OCI-LY3 (cell line): ENCODE results near the gene SEC24D.
A peak's percentile ranks its signal among the peaks of the same experiment; 100 is the strongest.

Experiments
- H2AFZ ChIP-seq: fragments of 200-600, 300-600 bp; shearing (Covaris generic); 2 replicates; pipeline ENCODE4 v1.6.0; 2014; ENCODE audit warnings: antibody characterized with exemption, low read depth, low read length
- H3K27ac ChIP-seq: fragments of 200-600, 300-600 bp; sonication (generic); 2 replicates; pipeline ENCODE4 v1.5.1; 2014; ENCODE audit warnings: mild to moderate bottlenecking, low read length, moderate library complexity, mixed read lengths
- H3K27me3 ChIP-seq: fragments of 200-600, 300-600 bp; sonication (generic); 2 replicates; pipeline ENCODE4 v1.6.1; 2014; ENCODE audit warnings: low read depth, low read length, mixed read lengths
- H3K36me3 ChIP-seq: fragments of 200-600, 300-600 bp; sonication (generic); replicated peaks from 2 replicates; pipeline ENCODE3; 2014; ENCODE audit warnings: low read depth, low read length, mixed read lengths
- H3K4me1 ChIP-seq: fragments of 300-600, 200-600 bp; sonication (generic); 2 replicates; pipeline ENCODE4 v1.6.1; 2014; ENCODE audit warnings: low read length, mixed read lengths
- H3K4me2 ChIP-seq: fragments of 200-600, 300-600 bp; sonication (generic); 2 replicates; pipeline ENCODE4 v1.6.1; 2014; ENCODE audit warnings: low read length, mixed read lengths
- H3K4me3 ChIP-seq: fragments of 300-600, 200-600 bp; sonication (generic); 2 replicates; pipeline ENCODE4 v1.5.1; 2014; ENCODE audit warnings: antibody characterized with exemption, mild to moderate bottlenecking, low read length, moderate library complexity
- H3K79me2 ChIP-seq: fragments of 300-600, 200-600 bp; shearing (Covaris generic); 2 replicates; pipeline ENCODE4 v1.6.1; 2014; ENCODE audit warnings: mild to moderate bottlenecking, low read length, mixed read lengths
- H3K9ac ChIP-seq: fragments of 300-600, 200-600 bp; shearing (Covaris generic); 2 replicates; pipeline ENCODE4 v1.6.0; 2014; ENCODE audit warnings: mild to moderate bottlenecking, low read length, moderate library complexity
- H3K9me3 ChIP-seq: fragments of 200-600, 300-600 bp; shearing (Covaris generic); 2 replicates; pipeline ENCODE4 v1.6.1; 2014; ENCODE audit warnings: low read length, mixed read lengths; ENCODE audit not compliant: insufficient read depth
- H4K20me1 ChIP-seq: fragments of 200-600, 300-600 bp; sonication (generic); 2 replicates; pipeline ENCODE4 v1.6.1; 2016; ENCODE audit warnings: low read length, mixed read lengths; ENCODE audit not compliant: insufficient read depth
- CTCF ChIP-seq: fragments of 200-600, 300-600 bp; sonication (generic); IDR thresholded peaks from 2 replicates; pipeline ENCODE4 v1.5.1; 2014; ENCODE audit warnings: antibody characterized with exemption, low read length, low read depth
- EZH2phosphoT487 ChIP-seq: fragments of 200-600 bp; shearing (Covaris generic); IDR thresholded peaks from 2 replicates; pipeline ENCODE4 v1.6.1; 2018; ENCODE audit warnings: antibody characterized with exemption, mixed run types, low read depth

Gene SEC24D

GRCh38 chr4:118834960-118835569, 861 bp downstream of the SEC24D start:
- Histone ChIP-seq H3K9me3 (no peaks in the 10 kb centered on the region), H3K4me2 (peak overlapping the region; percentile 66), H3K36me3 (peaks cover 14% of the 10 kb centered on the region), H3K4me3 (peak overlapping the region; percentile 97), H3K27ac (peak overlapping the region; percentile 45), H3K79me2 (peaks cover 26% of the 10 kb centered on the region), H3K4me1 (peaks cover 22% of the 10 kb centered on the region), H4K20me1 (peaks cover 10% of the 10 kb centered on the region), H3K9ac (peak overlapping the region; percentile 97), H2AFZ (peak overlapping the region; percentile 64; the same call in 1 of the 2 replicates), H3K27me3 (no peaks in the 10 kb centered on the region)
- TF ChIP-seq CTCF (no peak), EZH2phosphoT487 (no peak)

GRCh38 chr4:118834070-118834469, 1.9 kb downstream of the SEC24D start:
- H3K4me1 ChIP-seq, result peaks cover 22% of the 10 kb centered on the region
- TF ChIP-seq CTCF (no peak), EZH2phosphoT487 (no peak)
- H4K20me1 ChIP-seq, result peaks cover 16% of the 10 kb centered on the region
- 0 out of 2 replicates have a peak overlapping the region, but pooled peaks have one; percentile 97 for H3K9ac ChIP-seq
- no peak overlapping the region for H3K27ac ChIP-seq
- H3K9me3 ChIP-seq, result no peaks in the 10 kb centered on the region
- no peak overlapping the region for H2AFZ ChIP-seq
- peak overlapping the region; percentile 66 for H3K4me2 ChIP-seq
- H3K36me3 ChIP-seq, result peaks cover 21% of the 10 kb centered on the region
- H3K79me2 ChIP-seq, result peaks cover 26% of the 10 kb centered on the region
- H3K27me3 ChIP-seq, result no peaks in the 10 kb centered on the region
- H3K4me3 ChIP-seq, result peak overlapping the region; percentile 97; the same call in 1 of the 2 replicates

- peaks cover 27% of the 10 kb centered on the region for H3K36me3 ChIP-seq
- H3K27ac ChIP-seq, result no peak overlapping the region
- no peak overlapping the region for H2AFZ ChIP-seq
- H3K79me2 ChIP-seq, result peaks cover 30% of the 10 kb centered on the region
- TF ChIP-seq EZH2phosphoT487, result no peak
- no peak for TF ChIP-seq CTCF
- H3K27me3 ChIP-seq, result no peaks in the 10 kb centered on the region
- H3K4me1 ChIP-seq, result peaks cover 22% of the 10 kb centered on the region
- H3K9me3 ChIP-seq, result no peaks in the 10 kb centered on the region
- H3K4me3 ChIP-seq, result no peak overlapping the region
- H4K20me1 ChIP-seq, result peaks cover 23% of the 10 kb centered on the region
- H3K4me2 ChIP-seq, result no peak overlapping the region
- H3K9ac ChIP-seq, result no peak overlapping the region
Measured at GRCh38 chr4:118833192-118833820, 2.6 kb downstream of the SEC24D start.

GRCh38 chr4:118829107-118829506, 6.8 kb downstream of the SEC24D start:
- H3K36me3 ChIP-seq, result peaks cover 43% of the 10 kb centered on the region
- H4K20me1 ChIP-seq, result peaks cover 63% of the 10 kb centered on the region
- H2AFZ ChIP-seq, result no peak overlapping the region
- no peak overlapping the region for H3K4me3 ChIP-seq
- peaks cover 27% of the 10 kb centered on the region for H3K4me1 ChIP-seq
- H3K79me2 ChIP-seq, result peaks cover 40% of the 10 kb centered on the region
- H3K27me3 ChIP-seq, result no peaks in the 10 kb centered on the region
- H3K9me3 ChIP-seq, result no peaks in the 10 kb centered on the region
- no peak overlapping the region for H3K4me2 ChIP-seq
- H3K27ac ChIP-seq, result no peak overlapping the region
- TF ChIP-seq EZH2phosphoT487, result no peak
- TF ChIP-seq CTCF, result no peak
- H3K9ac ChIP-seq, result no peak overlapping the region
